Transverse colon (tissue), 4 donors: ENCODE measurements around the gene BMP8A.
"Not testable (repeated sequence)": the region's sequence is repeated elsewhere in the genome, so short reads cannot be mapped to it uniquely, and the experiment has no call there.

Experiments used
- CTCF ChIP-seq, 5 experiments: fragments of 200-600 bp in 3 of 5; fragments of 450-650 bp in 2 of 5; sonication (generic) in 3 of 5; IDR thresholded peaks; 1 replicate in 2 of 5; 2 replicates in 3 of 5; pipeline ENCODE4 v1.5.1; 2016 to 2017; ENCODE audit warnings: antibody characterized with exemption in 5 of 5, inconsistent platforms in 3 of 5, mild to moderate bottlenecking in 2 of 5, moderate library complexity in 1 of 5
- EP300 ChIP-seq: sonication (generic); formaldehyde crosslinking; IDR thresholded peaks from one replicate; pipeline ENCODE4 v1.6.1; 2017; ENCODE audit warnings: antibody characterized with exemption, low read depth
- POLR2A ChIP-seq: fragments of 450-650 bp; IDR thresholded peaks from one replicate; pipeline ENCODE4 v1.6.1; 2016; ENCODE audit warnings: antibody characterized with exemption, mild to moderate bottlenecking, moderate library complexity
- POLR2AphosphoS5 ChIP-seq, 3 donors: sonication (generic); formaldehyde crosslinking; IDR thresholded peaks; one replicate each; pipeline ENCODE4 v1.6.1; 2016; ENCODE audit warnings: antibody characterized with exemption in 3 of 3

- TF ChIP-seq POLR2A; CTCF (IDR thresholded peaks at IDR 0.05); EP300; POLR2AphosphoS5 (IDR thresholded peaks at IDR 0.05): not testable (repeated sequence)
Observed at GRCh38 chr1:39511477-39511876, 20.0 kb downstream of the BMP8A start.
